ENCODE results near the gene SCYGR1.

Gene SCYGR1

DNA sequence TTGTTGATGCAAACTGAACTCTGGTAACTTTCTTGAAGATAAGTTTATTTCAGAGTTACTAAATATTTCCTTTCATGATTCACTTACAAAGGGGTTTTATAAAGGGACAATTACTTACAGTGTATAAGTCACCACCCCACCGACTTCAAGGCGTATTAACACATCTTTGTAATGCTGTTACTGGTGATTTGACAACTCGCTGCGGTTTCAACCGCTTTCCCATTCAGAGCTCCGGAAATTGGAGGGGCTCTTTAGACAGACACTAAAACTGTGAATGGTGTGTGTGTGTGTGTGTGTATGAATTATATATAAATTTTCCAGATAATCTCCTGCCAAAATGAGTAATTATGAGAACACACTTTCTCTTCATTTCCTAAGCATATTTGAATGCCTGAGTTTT lies 13.6 kb downstream of the SCYGR1 start:
- DNase-seq: no peak

DNA sequence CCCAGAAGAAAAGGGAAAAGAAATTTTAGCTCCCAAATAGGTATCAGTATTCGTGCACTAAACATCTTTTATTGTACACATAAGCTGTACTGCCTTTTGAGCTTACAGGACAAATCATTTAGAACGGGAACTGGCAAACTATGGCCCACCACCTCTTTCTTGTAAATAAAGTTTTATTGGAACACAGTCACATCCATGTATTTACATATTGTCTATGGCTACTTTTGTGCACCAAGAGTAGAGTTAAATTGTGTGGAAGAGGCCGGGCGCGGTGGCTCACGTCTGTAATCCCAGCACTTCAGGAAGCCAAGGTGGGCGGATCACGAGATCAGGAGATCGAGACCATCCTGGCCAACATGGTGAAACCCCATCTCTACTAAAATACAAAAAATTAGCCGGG lies 14.4 kb downstream of the SCYGR1 start:
- DNase-seq: no peak

DNA sequence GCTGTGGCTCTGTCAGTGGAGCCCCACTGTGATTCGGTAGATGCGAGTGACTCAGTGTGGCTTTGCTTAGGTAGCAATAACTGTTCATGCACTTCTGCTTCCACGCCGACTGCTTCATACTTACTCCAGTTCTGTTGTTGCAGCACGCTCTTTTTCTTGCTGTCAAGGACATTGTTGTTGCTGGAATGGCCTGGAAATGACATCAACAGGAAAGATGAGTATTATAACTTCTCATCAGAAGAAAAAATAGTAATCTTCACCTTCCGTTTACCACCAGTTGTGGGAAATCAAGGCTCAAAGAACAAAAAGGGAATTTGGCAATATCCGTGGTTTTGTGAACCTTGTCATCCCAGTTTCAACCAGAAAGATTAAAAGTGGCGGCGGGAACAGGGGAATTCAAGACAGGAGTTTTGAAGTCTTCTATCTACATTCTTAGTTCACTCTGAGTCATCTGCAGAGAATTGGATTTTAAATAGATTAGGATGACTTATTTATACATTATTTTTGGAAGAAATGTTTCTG lies 16.9 kb downstream of the SCYGR1 start:
- DNase-seq: no peak

DNA sequence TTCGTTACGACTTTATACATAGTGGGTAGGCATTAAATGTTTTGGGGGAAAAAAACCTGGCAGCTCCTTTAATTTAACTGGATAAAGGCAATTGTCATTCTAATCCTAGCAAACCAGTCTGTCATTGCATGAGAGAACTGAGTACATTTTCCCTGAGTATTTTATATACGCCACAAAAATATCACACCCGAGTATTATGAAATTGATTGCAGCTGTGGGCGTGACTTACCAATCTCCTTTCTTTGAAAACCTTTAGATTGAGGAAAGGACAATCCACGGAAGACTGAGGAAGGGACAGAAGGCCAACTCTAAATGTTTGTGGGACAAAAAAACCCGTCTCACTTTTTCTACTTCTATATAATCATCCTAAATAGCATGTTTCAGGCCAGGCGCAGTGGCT lies 17.7 kb downstream of the SCYGR1 start:
- no peak for DNase-seq

DNA sequence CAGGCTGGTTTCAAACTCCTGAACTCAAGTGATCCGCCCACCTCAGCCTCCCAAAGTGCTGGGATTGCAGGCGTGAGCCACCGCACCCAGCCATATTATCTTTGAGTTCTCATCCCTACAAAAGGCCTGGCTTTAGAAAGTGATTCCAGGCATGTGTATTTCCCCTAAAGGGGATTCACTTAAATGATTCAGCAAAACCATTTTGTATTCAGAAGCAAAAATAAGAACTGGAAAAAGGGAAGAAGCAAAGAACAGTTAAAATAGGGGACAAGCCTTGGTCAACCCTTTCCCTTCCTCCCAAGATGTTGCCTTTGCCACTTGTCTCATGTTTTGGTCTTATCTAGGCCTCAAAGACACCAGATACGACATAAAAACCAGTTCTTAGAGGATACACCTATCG lies 19.2 kb downstream of the SCYGR1 start:
- no peak for DNase-seq

DNA sequence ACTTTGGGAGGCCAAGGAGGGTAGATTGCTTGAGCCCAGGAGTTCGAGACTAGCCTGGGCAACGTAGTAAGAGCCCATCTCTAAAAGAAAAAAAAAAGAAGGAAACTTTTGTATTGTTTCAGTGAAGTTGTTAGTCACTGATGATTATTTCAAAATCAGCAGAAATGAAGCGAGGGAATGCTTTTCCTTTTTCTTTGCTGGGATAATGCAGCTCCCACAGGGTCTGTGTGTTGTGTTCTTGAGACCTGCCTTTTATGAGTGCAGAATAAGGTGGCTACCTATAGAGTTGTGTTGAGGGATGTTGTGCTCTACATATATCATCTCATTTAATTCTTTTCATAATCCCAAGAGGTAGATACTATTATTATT lies 20.3 kb downstream of the SCYGR1 start:
- DNase-seq: no peak

DNA sequence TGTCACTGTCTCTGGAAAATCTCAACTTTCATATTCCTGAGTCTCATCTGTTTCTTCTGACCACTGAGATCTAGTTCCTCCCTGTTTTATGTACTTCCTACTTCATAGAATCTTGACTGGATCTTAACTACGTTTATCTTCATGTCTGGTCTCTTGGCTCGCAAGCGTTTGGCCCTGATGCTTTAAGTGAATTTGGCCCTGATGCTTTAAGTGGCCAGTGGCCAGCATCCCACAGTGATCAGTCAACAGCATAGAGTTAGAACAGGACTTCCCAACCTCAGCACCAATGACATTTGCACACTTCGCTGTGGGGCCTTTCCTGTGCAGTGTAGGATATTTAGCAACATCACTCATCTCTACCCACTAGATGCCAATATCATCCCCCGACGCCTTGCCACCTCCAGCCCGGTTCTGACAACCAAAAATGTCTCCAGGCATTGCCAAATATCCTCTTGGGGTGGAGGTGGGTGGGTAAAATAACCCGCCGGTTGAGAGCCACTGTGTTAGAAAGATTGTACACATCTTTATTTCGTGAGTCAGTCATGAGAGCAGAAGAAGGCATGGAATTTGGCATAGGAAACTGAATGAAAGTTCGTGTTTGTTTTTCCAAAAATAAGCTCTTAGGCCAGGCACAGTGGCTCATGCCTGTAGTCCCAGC lies 20.9 kb downstream of the SCYGR1 start:
- DNase-seq: no peak

DNA sequence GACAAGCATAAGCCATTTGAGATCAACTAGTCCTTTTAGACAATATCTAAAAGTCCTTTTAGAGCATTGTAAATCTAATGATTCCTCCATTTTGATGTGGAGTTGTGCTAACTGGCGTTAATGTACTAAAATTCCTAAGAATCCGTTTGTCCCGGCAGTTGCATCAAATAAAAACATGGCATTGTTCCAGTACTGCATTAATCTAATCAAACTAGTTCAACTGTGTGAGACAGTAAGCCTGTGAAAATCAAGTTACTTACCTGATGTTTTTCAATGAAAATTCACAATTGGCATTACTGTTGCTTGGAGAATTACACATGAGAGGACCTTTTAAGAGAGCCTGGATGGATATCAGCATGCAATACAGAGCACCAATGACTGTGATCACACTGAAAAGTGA lies 21.9 kb downstream of the SCYGR1 start:
- DNase-seq: no peak

DNA sequence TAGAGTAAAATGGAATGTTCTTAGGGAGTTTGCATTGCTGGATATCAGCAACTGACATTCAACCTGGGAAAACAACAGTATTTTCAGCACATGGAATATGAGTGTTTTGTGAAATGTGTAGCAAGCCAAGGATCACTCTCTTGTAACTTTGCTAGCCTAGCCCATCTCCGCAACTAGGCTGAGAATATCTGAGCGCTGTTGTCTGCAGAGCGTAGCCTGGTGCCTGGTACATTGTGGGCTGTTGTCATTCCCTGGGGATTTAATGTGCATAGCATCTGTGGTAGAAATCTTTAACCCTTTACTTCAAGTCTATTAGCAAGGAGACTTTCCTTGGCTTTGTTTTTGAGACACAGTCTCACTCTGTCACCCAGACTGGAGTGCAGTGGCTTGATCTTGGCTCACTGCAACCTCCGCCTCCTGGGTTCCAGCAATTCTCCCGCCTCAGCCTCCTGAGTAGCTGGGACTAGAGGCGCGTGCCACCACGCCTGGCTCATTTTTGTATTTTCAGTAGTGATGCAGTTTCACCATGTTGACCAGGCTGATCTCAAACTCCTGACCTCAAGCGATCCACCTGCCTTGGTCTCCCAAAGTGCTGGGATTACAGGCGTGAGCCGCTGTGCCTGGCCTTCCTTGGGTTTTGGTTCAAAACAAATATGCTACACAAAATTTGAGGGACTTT lies 23.0 kb downstream of the SCYGR1 start:
- peak in 8 of 56 donors; percentile 2 to 33 (median 20) for DNase-seq

DNA sequence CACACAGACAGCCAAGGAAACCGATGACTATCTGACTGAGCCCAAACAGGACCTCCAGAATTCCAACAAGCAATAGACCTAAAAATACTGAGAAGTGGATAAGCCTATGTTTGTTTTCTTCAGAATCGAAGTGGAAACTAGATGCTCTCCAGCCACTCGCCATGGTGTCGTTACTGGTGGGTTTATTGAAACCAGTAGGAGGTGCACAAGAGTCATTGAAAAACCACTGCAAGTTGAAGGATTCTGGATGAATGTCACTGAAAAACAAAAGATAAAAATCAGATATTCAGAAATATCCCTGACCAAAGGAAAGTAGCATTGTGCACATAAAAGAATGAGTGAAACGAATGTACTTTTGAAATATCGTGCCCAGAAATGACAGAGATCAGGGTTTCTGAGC lies 24.0 kb downstream of the SCYGR1 start:
- DNase-seq: no peak

DNA sequence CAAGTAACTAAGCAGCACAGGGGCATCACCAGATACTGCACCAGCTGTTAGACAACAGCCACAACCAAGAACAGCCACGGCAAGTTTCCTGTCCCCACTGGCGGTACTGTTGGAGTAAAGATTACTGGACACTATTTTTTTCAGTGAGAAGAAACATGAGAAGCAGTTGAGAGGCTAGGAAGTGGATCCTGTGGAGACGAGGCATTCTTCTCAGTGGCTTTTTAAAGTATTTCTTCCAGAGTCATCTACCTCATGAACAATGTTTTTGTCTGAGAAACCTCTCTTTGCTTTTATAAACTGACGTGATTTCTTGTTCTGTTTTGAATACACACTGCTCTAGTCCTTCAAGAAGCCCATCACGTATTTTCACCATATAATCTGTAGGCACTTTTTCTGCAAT lies 27.4 kb downstream of the SCYGR1 start:
- DNase-seq: no peak

DNA sequence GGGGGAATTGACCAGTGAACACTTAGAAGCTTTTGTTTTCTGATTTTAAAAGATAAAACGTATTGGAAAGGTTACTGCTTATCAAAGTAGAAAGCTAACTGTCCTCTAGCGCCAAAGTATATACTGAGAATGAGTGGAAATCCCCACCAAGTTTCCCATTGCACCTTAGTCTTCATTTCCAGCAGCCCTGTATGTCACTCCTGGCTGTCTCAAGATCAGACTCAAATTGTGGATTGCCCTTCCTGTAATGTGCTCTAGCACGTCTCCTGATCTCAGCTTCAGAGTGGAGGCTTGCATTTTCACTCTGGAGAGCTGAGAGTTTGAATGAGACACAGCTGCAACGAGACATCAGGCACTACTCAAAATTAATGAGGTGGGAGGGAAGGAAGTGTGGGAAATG lies 36.1 kb downstream of the SCYGR1 start:
- DNase-seq: no peak

DNA sequence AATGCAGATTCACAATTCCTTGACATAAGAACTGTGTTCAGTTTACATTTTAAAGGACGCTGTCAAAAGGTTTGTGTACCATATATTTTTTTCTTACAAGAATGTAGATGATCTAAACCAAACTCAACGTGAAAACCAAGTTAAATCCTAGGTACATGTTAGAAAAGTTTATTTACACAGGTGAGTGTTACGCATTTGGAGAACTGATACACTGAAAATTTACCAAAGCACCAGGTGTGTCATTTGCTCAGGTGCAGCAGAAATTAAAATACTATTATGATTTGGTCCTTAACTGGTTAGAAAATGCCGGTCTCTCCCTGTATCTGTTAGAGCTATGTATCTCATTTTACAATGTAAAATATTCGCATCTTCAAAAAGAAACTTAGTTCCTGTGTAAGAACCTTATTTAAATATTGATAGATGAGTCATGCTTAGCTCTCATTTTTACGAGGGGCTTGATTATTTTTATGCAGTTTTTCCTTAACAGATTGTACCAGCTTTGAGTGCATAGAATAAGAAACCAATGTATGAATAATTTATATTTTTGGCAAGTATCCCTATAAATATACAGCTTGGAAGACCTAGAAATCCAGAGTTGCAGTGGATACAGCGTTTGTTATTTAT lies 37.6 kb downstream of the SCYGR1 start:
- DNase-seq: no peak

DNA sequence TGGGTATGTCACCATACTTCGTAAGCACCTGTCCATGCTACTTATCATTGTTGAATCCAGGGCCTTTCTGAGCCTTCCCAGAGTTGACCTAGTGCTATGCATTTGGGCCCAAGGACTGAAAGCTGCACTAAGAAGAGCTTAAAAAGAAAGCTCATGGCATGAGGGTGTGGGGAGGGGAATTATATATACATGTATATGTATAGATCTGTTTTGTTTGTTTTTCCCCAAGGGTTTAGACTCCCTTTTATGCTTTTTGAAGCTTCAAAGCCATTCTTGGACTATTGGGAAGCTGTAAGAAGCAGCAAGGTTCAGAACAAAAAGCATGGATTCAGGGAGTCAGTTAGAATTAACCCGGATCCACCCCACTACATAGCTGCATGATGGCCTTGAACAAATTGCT lies 39.4 kb downstream of the SCYGR1 start:
- DNase-seq: no peak

DNA sequence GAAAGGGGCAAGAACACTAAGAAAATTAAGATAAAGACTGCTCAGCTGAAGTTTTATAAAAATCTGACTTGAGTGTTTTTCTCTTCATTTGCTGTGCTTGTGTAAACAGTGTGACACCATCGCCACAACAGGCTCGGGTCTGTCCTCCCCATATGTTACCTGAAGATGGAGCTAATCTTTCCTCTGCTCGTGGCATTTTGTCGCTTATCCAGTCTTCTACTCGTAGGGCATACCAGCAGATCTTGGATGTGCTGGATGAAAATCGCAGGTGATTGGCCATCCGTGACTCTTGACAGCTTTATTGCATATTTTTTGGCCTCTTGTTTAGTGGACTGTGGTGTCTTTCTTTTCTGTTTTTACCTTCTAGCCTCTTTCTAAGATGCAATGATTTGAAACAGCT lies 40.6 kb downstream of the SCYGR1 start:
- no peak for DNase-seq

DNA sequence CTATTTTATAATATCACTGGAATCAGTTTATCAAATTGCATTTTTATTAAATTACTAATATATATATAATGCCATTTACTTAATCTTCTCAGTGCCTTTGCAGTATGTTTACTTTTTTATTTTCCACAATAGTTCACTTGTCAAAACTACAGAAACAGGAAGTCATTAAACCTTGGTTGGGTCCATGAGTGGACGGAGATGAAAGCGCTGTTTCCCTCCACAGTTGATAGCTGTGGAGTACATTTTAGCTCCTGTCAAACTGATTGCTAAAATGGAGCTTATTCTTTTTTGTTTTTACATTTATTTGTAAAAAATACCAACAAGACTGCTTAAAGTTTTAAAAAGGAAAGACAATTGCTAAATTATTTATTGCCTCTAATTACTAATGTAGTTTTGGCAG lies 43.5 kb downstream of the SCYGR1 start:
- no peak for DNase-seq

DNA sequence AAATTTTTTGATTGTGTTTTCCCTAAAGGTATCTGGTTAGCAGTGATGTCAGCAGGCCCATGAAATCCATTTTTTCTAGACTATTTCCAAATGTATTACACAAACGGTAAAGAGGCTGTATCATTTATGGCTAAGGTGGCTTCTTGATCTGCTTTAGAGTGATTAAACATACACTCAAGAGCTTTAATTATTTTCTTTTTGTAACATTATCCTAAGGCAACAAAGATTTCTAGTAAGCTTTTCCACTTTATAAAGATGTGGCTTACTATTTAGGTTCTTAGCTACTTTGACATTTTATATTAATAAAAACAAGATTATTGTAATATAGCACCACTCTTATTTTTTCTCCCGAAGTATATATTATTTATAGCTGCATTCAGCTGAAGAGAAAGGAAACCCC lies 46.2 kb downstream of the SCYGR1 start:
- DNase-seq: no peak

DNA sequence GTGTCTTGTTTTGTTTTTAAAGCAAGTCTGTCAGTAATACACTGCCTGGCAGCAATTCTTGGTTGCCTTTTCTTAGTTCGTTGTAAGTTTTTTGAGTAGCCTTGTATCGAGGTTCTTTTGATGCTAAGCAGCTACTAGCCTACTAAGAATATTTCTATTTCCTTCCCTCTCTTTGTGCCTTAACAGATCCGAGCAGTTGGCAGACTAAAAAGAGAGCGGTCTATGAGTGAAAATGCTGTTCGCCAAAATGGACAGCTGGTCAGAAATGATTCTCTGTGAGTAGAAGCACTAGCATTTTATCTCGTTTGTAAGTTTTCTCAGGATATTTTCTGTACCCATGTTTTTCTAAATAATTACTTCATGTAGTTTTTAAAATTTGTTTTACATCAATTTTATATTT lies 47.6 kb downstream of the SCYGR1 start:
- peak in 5 of 56 donors; percentile 9 to 22 (median 14) for DNase-seq

DNA sequence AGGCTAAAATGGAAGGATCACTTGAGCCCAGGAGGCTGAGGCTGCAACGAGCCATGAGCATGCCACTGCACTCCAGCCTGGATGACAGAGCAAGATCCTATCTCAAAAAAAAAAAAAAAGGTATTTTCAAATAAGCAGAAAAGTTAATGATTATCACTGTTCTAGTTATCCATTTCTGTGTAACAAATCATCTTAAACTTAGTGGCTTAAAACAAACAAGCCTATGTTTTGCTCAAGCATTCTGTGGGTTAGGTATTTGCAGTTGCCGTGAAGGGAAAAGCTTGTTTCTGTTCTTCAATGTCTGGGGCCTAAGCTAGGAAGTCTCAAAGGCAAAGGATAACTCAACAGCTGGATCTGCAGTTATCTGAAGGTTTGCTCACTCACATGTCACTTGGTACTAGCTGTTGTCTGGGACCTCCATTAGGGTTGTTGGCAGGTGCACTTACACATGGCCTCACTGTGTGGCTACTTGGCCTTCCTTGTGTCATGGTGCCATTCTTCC lies 48.6 kb downstream of the SCYGR1 start:
- no peak for DNase-seq

Measured in amygdala (tissue), 56 donors.